OCI-M1 (cell line): ENCODE measurements around the gene TRIM72.
"Not testable (repeated sequence)": the region's sequence is repeated elsewhere in the genome, so short reads cannot be mapped to it uniquely, and the experiment has no call there.

Experiments
- DNase-seq: peaks from one replicate; lab custom pipeline; 2025; lab: John Stamatoyannopoulos, UW

Gene TRIM72

GRCh38 chr16:31256466-31256865 is 42.5 kb downstream of the TRIM72 start:
- DNase-seq: no peak

- no peak for DNase-seq
Observed at GRCh38 chr16:31258366-31258765, 44.4 kb downstream of the TRIM72 start.

GRCh38 chr16:31260136-31260931 is 46.4 kb downstream of the TRIM72 start:
- no peak for DNase-seq

GRCh38 chr16:31262084-31262483 is 48.2 kb downstream of the TRIM72 start:
- no peak for DNase-seq

- DNase-seq: no peak
Observed at GRCh38 chr16:31265329-31266245, 51.7 kb downstream of the TRIM72 start.

GRCh38 chr16:31267332-31268032 is 53.6 kb downstream of the TRIM72 start:
- no peak for DNase-seq

- no peak for DNase-seq
Observed at GRCh38 chr16:31268033-31268365, 54.1 kb downstream of the TRIM72 start.

GRCh38 chr16:31268891-31269290 is 55.0 kb downstream of the TRIM72 start:
- no peak for DNase-seq

GRCh38 chr16:31269541-31269940 is 55.6 kb downstream of the TRIM72 start:
- DNase-seq: no peak

GRCh38 chr16:31269973-31270372 is 56.1 kb downstream of the TRIM72 start:
- DNase-seq: not testable (repeated sequence)

GRCh38 chr16:31270795-31271194 is 56.9 kb downstream of the TRIM72 start:
- DNase-seq: no peak

GRCh38 chr16:31271621-31272190 is 57.8 kb downstream of the TRIM72 start:
- DNase-seq: no peak

GRCh38 chr16:31273187-31273586 is 59.3 kb downstream of the TRIM72 start:
- no peak for DNase-seq

- no peak for DNase-seq
Observed at GRCh38 chr16:31273676-31274075, 59.8 kb downstream of the TRIM72 start.

- DNase-seq: no peak
Observed at GRCh38 chr16:31274831-31275816, 61.2 kb downstream of the TRIM72 start.

- no peak for DNase-seq
Observed at GRCh38 chr16:31276600-31276999, 62.7 kb downstream of the TRIM72 start.

- DNase-seq: no peak
Observed at GRCh38 chr16:31277659-31278260, 63.8 kb downstream of the TRIM72 start.

- not testable (repeated sequence) for DNase-seq
Observed at GRCh38 chr16:31278853-31279252, 64.9 kb downstream of the TRIM72 start.
